ENCODE results near the gene LRRC3C.

Gene LRRC3C

GRCh38 chr17:39926135-39926587, 1.4 kb upstream of the LRRC3C start:
- no peak for DNase-seq (ENCODE audit: low read depth, low spot score)
- peak overlapping the region; percentile 92 for H3K4me3 ChIP-seq
- H3K36me3 ChIP-seq (ENCODE audit: insufficient read depth, low read length), result peaks cover 10% of the 10 kb centered on the region; the same call in 1 of the 2 replicates
- H3K9me3 ChIP-seq (ENCODE audit: low read depth, low read length), result no peaks in the 10 kb centered on the region
- peak overlapping the region; percentile 90 for H3K9ac ChIP-seq (ENCODE audit: insufficient read length)
- H3K27ac ChIP-seq, result no peak overlapping the region
- TF ChIP-seq FOXP2 (optimal IDR thresholded peaks at IDR 0.05; ENCODE audit: control extremely low read depth, extremely low read length, insufficient read depth) (no peak), POLR2AphosphoS5 (IDR thresholded peaks at IDR 0.05; ENCODE audit: borderline replicate concordance, low read depth, low read length) (no peak), EZH2 (IDR thresholded peaks at IDR 0.05) (no peak)

- Histone ChIP-seq H3K27ac (no peak overlapping the region), H3K4me3 (peak overlapping the region; percentile 92), H3K9me3 (ENCODE audit: low read depth, low read length) (no peaks in the 10 kb centered on the region), H3K9ac (ENCODE audit: insufficient read length) (peak overlapping the region; percentile 90), H3K36me3 (ENCODE audit: insufficient read depth, low read length) (peaks cover 10% of the 10 kb centered on the region; the same call in 1 of the 2 replicates)
- no peak for DNase-seq (ENCODE audit: low read depth, low spot score)
- TF ChIP-seq FOXP2 (optimal IDR thresholded peaks at IDR 0.05; ENCODE audit: control extremely low read depth, extremely low read length, insufficient read depth) (no peak), POLR2AphosphoS5 (IDR thresholded peaks at IDR 0.05; ENCODE audit: borderline replicate concordance, low read depth, low read length) (no peak), EZH2 (IDR thresholded peaks at IDR 0.05) (no peak)
These were observed 888 bp upstream of the LRRC3C start for GRCh38 chr17:39926588-39927100.

GRCh38 chr17:39927929-39928857, 661 bp downstream of the LRRC3C start:
- Histone ChIP-seq H3K4me3 (peak overlapping the region; percentile 92), H3K9ac (ENCODE audit: insufficient read length) (peak overlapping the region; percentile 88), H3K27ac (no peak overlapping the region; the same call in 1 of the 2 replicates), H3K9me3 (ENCODE audit: low read depth, low read length) (no peaks in the 10 kb centered on the region), H3K36me3 (ENCODE audit: insufficient read depth, low read length) (peaks cover 1% of the 10 kb centered on the region; the same call in 1 of the 2 replicates)
- no peak for TF ChIP-seq POLR2AphosphoS5 (IDR thresholded peaks at IDR 0.05; ENCODE audit: borderline replicate concordance, low read depth, low read length)
- TF ChIP-seq FOXP2 (optimal IDR thresholded peaks at IDR 0.05; ENCODE audit: control extremely low read depth, extremely low read length, insufficient read depth), result no peak
- no peak for TF ChIP-seq EZH2 (IDR thresholded peaks at IDR 0.05)
- no peak for DNase-seq (ENCODE audit: low read depth, low spot score)

GRCh38 chr17:39928858-39929645, 1.5 kb downstream of the LRRC3C start:
- Histone ChIP-seq H3K4me3 (no peak overlapping the region), H3K9ac (ENCODE audit: insufficient read length) (no peak overlapping the region), H3K36me3 (ENCODE audit: insufficient read depth, low read length) (no peaks in the 10 kb centered on the region), H3K27ac (peak overlapping the region; percentile 25; the same call in 1 of the 2 replicates), H3K9me3 (ENCODE audit: low read depth, low read length) (no peaks in the 10 kb centered on the region)
- DNase-seq (ENCODE audit: low read depth, low spot score), result no peak
- TF ChIP-seq POLR2AphosphoS5 (IDR thresholded peaks at IDR 0.05; ENCODE audit: borderline replicate concordance, low read depth, low read length), result no peak
- TF ChIP-seq EZH2 (IDR thresholded peaks at IDR 0.05), result no peak
- no peak for TF ChIP-seq FOXP2 (optimal IDR thresholded peaks at IDR 0.05; ENCODE audit: control extremely low read depth, extremely low read length, insufficient read depth)

- no peaks in the 10 kb centered on the region for H3K36me3 ChIP-seq (ENCODE audit: insufficient read depth, low read length)
- H3K9me3 ChIP-seq (ENCODE audit: low read depth, low read length), result no peaks in the 10 kb centered on the region
- H3K27ac ChIP-seq, result peak overlapping the region; percentile 25; the same call in 1 of the 2 replicates
- TF ChIP-seq EZH2 (IDR thresholded peaks at IDR 0.05) (no peak), FOXP2 (optimal IDR thresholded peaks at IDR 0.05; ENCODE audit: control extremely low read depth, extremely low read length, insufficient read depth) (no peak), POLR2AphosphoS5 (IDR thresholded peaks at IDR 0.05; ENCODE audit: borderline replicate concordance, low read depth, low read length) (no peak)
- no peak overlapping the region for H3K9ac ChIP-seq (ENCODE audit: insufficient read length)
- DNase-seq (ENCODE audit: low read depth, low spot score), result no peak
- no peak overlapping the region for H3K4me3 ChIP-seq
These were observed 2.3 kb downstream of the LRRC3C start for GRCh38 chr17:39929646-39930407.

GRCh38 chr17:39933912-39934311, 6.4 kb downstream of the LRRC3C start:
- Histone ChIP-seq H3K36me3 (ENCODE audit: insufficient read depth, low read length) (no peaks in the 10 kb centered on the region), H3K9ac (ENCODE audit: insufficient read length) (no peak overlapping the region), H3K9me3 (ENCODE audit: low read depth, low read length) (no peaks in the 10 kb centered on the region), H3K4me3 (no peak overlapping the region), H3K27ac (no peak overlapping the region)
- TF ChIP-seq EZH2 (IDR thresholded peaks at IDR 0.05), result no peak
- TF ChIP-seq FOXP2 (optimal IDR thresholded peaks at IDR 0.05; ENCODE audit: control extremely low read depth, extremely low read length, insufficient read depth), result no peak
- TF ChIP-seq POLR2AphosphoS5 (IDR thresholded peaks at IDR 0.05; ENCODE audit: borderline replicate concordance, low read depth, low read length), result no peak
- DNase-seq (ENCODE audit: low read depth, low spot score), result no peak

GRCh38 chr17:39934324-39934723, 6.8 kb downstream of the LRRC3C start:
- TF ChIP-seq EZH2 (IDR thresholded peaks at IDR 0.05) (no peak), POLR2AphosphoS5 (IDR thresholded peaks at IDR 0.05; ENCODE audit: borderline replicate concordance, low read depth, low read length) (no peak), FOXP2 (optimal IDR thresholded peaks at IDR 0.05; ENCODE audit: control extremely low read depth, extremely low read length, insufficient read depth) (no peak)
- H3K4me3 ChIP-seq, result no peak overlapping the region
- H3K9me3 ChIP-seq (ENCODE audit: low read depth, low read length), result no peaks in the 10 kb centered on the region
- DNase-seq (ENCODE audit: low read depth, low spot score), result no peak
- no peak overlapping the region for H3K9ac ChIP-seq (ENCODE audit: insufficient read length)
- H3K36me3 ChIP-seq (ENCODE audit: insufficient read depth, low read length), result no peaks in the 10 kb centered on the region
- H3K27ac ChIP-seq, result no peak overlapping the region

All from SK-N-MC (cell line).